Measurements from ENCODE around the gene ZNF778. TPM values are rescaled to one million over a fixed set of nuclear protein-coding genes. Genes with fewer than 3 reads are reported as not detected.

Gene ZNF778
- total and polyA plus RNA-seq, 2 donors (not counting 1 experiment from before 2014, with no cell fraction given): 2.2 to 13.4 TPM

GRCh38 chr16:89176717-89177116 is 40.8 kb upstream of the ZNF778 start:
- ATAC-seq (ENCODE audit: low read depth): no peak
- Histone ChIP-seq H3K4me2 (replicated peaks; ENCODE audit: low read depth, low read length, poor library complexity, severe bottlenecking) (no peak overlapping the region), H3K27ac (ENCODE audit: low read length in 2 of 2) (no peak overlapping the region), H3K4me3 (ENCODE audit: control extremely low read depth in 1 of 5, extremely low read depth in 1 of 5, insufficient read depth in 1 of 5, low read depth in 2 of 5, low read length in 4 of 5) (no peak overlapping the region), H4K20me1 (ENCODE audit: control insufficient read depth, insufficient read depth, low read length, poor library complexity, severe bottlenecking) (no peaks in the 10 kb centered on the region), H2AFZ (ENCODE audit: insufficient read depth, low read depth, low read length, poor library complexity, severe bottlenecking) (no peak overlapping the region), H3K9me3 (ENCODE audit: control extremely low read depth in 1 of 3, control insufficient read depth in 2 of 3, insufficient read depth in 1 of 3, low read length in 2 of 3) (no peaks in the 10 kb centered on the region), H3K36me3 (replicated peaks in 1 of 2; ENCODE audit: control extremely low read depth in 1 of 2, control insufficient read depth in 1 of 2, extremely low read depth in 1 of 2, insufficient read depth in 2 of 2, low read length in 1 of 2) (no peaks in the 10 kb centered on the region), H3K9ac (ENCODE audit: low read length) (no peak overlapping the region), H3K27me3 (replicated peaks in 1 of 4; ENCODE audit: control extremely low read depth in 1 of 4, control insufficient read depth in 3 of 4, insufficient read depth in 4 of 4, low read length in 3 of 4) (peaks cover 0 to 2% (median 0%) of the 10 kb centered on the region in 4 experiments), H3K79me2 (ENCODE audit: control insufficient read depth, insufficient read depth, low read length) (no peaks in the 10 kb centered on the region), H3K4me1 (ENCODE audit: control insufficient read depth in 2 of 2, insufficient read depth in 2 of 2, low read length in 2 of 2) (peaks cover 3 to 9% of the 10 kb centered on the region in 2 donors)
- POLR2A ChIA-PET: no interaction called here
- CTCF ChIA-PET: interaction anchor here (1.6 kb wide), 1 partner anchor 439 kb away, joined by 5 read pairs; no protein-coding TSS in a partner anchor
- 90% methylated on average over 8 of the region's 9 CpGs for WGBS (ENCODE audit: insufficient coverage)
- H3K4me1 Mint-ChIP-seq: peaks cover 5% of the 10 kb centered on the region
- no peak for DNase-seq
- no peaks in the 10 kb centered on the region for H3K9me3 Mint-ChIP-seq (ENCODE audit: insufficient read depth)
- no peaks in the 10 kb centered on the region for H3K27me3 Mint-ChIP-seq
- TF ChIP-seq EZH2 (IDR thresholded peaks at IDR 0.05; ENCODE audit: borderline replicate concordance, insufficient read depth, low read depth, low read length, poor library complexity, severe bottlenecking): no peak
- no peak for TF ChIP-seq CTCF (IDR thresholded peaks at IDR 0.05)
- peak overlapping the region; percentile 37 for H3K27ac Mint-ChIP-seq
- H3K4me3 Mint-ChIP-seq: no peak overlapping the region
- intact Hi-C loops (cut with micrococcal nuclease): no loop called here

- no peak overlapping the region for H3K9ac ChIP-seq (ENCODE audit: low read length)
- H3K27me3 ChIP-seq (replicated peaks in 1 of 4; ENCODE audit: control extremely low read depth in 1 of 4, control insufficient read depth in 3 of 4, insufficient read depth in 4 of 4, low read length in 3 of 4): peaks cover 0 to 2% (median 0%) of the 10 kb centered on the region in 4 experiments
- no peak overlapping the region for H3K27ac Mint-ChIP-seq
- H3K9me3 ChIP-seq (ENCODE audit: control extremely low read depth in 1 of 3, control insufficient read depth in 2 of 3, insufficient read depth in 1 of 3, low read length in 2 of 3): no peaks in the 10 kb centered on the region
- H3K4me3 Mint-ChIP-seq: no peak overlapping the region
- intact Hi-C loops (cut with micrococcal nuclease): no loop called here
- H3K36me3 ChIP-seq (replicated peaks in 1 of 2; ENCODE audit: control extremely low read depth in 1 of 2, control insufficient read depth in 1 of 2, extremely low read depth in 1 of 2, insufficient read depth in 2 of 2, low read length in 1 of 2): no peaks in the 10 kb centered on the region
- DNase-seq: no peak
- H2AFZ ChIP-seq (ENCODE audit: insufficient read depth, low read depth, low read length, poor library complexity, severe bottlenecking): no peak overlapping the region
- H3K4me3 ChIP-seq (ENCODE audit: control extremely low read depth in 1 of 5, extremely low read depth in 1 of 5, insufficient read depth in 1 of 5, low read depth in 2 of 5, low read length in 4 of 5): no peak overlapping the region
- ChIA-PET POLR2A (no interaction called here), CTCF (interaction anchor here (1.6 kb wide), 1 partner anchor 440 kb away, joined by 5 read pairs; no protein-coding TSS in a partner anchor)
- ATAC-seq (ENCODE audit: low read depth): no peak
- no peak overlapping the region for H3K27ac ChIP-seq (ENCODE audit: low read length in 2 of 2)
- TF ChIP-seq EZH2 (IDR thresholded peaks at IDR 0.05; ENCODE audit: borderline replicate concordance, insufficient read depth, low read depth, low read length, poor library complexity, severe bottlenecking) (no peak), CTCF (IDR thresholded peaks at IDR 0.05) (no peak)
- H3K27me3 Mint-ChIP-seq: no peaks in the 10 kb centered on the region
- WGBS (ENCODE audit: insufficient coverage): 98% methylated on average over 8 of the region's 12 CpGs
- no peaks in the 10 kb centered on the region for H3K9me3 Mint-ChIP-seq (ENCODE audit: insufficient read depth)
- H3K4me1 ChIP-seq (ENCODE audit: control insufficient read depth in 2 of 2, insufficient read depth in 2 of 2, low read length in 2 of 2): peaks cover 0 to 2% of the 10 kb centered on the region in 2 donors
- no peaks in the 10 kb centered on the region for H3K79me2 ChIP-seq (ENCODE audit: control insufficient read depth, insufficient read depth, low read length)
- H4K20me1 ChIP-seq (ENCODE audit: control insufficient read depth, insufficient read depth, low read length, poor library complexity, severe bottlenecking): no peaks in the 10 kb centered on the region
- no peak overlapping the region for H3K4me2 ChIP-seq (replicated peaks; ENCODE audit: low read depth, low read length, poor library complexity, severe bottlenecking)
- peaks cover 2% of the 10 kb centered on the region for H3K4me1 Mint-ChIP-seq
Measured at GRCh38 chr16:89177501-89177900, 40.0 kb upstream of the ZNF778 start.

All from B cell (primary cell).